Endothelial cell of hepatic sinusoid (primary cell): ENCODE results near the gene MYOM3.
"Not testable (repeated sequence)": the region's sequence is repeated elsewhere in the genome, so short reads cannot be mapped to it uniquely, and the experiment has no call there.

Source experiments
- in situ Hi-C: cut with HindIII; loops from 2 replicates; pipeline ENCODE4 v1.10.0; 2017; ENCODE audit warnings: low sequenced_read_pairs

The MYOM3 gene

DNA sequence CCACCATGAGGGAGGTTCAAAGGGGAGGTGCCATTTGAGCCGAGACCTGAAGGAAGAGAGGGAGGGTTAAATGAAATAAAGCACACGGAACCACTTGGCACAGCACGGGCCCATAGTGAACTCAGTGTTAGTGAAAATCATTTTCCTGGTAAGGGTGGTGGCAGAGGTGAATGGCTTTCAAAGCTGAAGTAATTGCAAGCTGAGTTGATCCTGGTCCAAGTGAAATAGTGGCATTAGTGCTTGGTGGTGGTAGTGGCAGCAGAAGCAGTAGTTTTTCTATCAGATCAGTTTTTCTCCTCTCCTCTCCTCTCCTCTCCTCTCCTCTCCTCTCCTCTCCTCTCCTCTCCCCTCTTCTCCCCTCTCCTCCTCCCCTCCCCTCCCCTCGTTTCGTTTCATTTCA lies 101.3 kb downstream of the MYOM3 start:
- in situ Hi-C loops, result no loop called here

DNA sequence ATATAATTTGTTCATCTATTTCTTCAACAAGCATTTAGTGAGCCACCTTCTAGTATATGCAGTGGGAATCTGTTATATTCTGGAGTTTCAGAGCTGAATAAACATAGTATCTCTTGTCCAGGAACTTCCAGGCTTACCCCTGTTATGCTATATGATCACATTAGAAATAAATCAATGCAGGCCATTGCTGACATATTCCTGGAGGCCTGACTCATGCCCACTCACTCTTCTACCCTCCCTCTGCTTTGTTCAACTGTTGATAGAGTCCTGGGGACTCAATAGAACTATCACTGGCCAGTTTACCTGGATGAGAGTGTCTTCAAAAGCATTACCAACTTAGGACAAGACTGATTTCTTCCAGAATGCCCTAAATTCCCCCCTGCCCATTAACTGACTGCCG lies 102.5 kb downstream of the MYOM3 start:
- in situ Hi-C loops, result no loop called here

DNA sequence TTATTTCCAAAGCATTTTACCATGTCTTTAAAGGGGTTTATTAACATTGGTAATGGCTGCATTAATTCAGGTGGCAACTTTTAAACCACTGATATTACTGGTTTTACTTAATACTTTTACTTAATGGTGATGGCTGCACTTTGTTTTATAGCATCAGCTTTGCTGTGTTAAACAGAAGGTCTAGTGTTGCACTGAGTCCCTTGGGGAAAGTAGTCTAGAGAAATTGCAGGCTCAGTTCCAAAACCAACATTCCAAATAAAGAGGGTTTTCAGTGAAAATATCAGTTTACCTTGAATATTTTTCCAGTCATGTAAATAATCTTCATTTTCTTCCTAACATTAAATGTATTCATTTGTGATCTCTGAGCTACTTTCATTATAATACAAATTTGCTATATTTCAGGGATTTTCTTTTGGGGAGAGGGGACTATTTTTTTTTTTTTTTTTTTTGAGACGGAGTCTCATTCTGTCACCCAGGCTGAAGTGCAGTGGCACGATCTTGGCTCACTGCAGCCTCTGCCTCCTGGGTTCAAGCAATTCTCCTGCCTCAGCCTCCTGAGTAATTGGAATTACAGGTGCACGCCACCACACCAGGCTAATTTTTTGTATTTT lies 103.3 kb downstream of the MYOM3 start:
- in situ Hi-C loops, result not testable (repeated sequence)

DNA sequence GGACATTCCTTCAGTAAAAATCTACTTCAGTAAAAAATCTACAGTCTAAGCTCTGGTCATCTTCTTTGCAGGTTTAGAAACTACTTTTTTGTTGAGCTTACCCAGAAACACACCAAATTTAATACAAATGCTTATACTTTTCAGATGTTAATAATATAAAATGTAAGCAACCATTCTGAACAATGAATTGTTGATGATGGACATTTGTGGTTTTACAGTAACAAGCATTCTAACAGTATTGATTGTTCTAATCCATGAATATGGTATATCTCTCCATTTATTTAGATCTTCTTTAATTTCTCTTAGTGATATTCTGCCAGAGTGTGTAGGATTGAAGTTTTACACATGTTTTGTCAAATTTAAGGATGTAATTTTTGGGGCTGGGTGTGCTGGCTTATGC lies 104.9 kb downstream of the MYOM3 start:
- in situ Hi-C loops, result no loop called here
